Caco-2 (cell line): ENCODE results near the gene GRK1. TPM values are rescaled to one million over a fixed set of nuclear protein-coding genes. Genes with fewer than 3 reads are reported as not detected.
A peak's percentile ranks its signal among the peaks of the same experiment; 100 is the strongest.

ENCODE experiments used
- BruUV-seq: library from RNA; stranded (reverse); fragments of 400-500 nt; replicated peaks from 2 replicates; lab custom pipeline; 2021; lab: Mats Ljungman, UMichigan
- CTCF ChIA-PET: fragments of 300-600 bp; sonication (Branson Sonifier 250); formaldehyde crosslinking; loops from one replicate; lab custom pipeline; 2022; ENCODE audit warnings: antibody characterized with exemption; lab: Charles Lee
- POLR2A ChIA-PET: fragments of 300-600 bp; sonication (Branson Sonifier 250); formaldehyde crosslinking; loops from one replicate; lab custom pipeline; 2022; ENCODE audit warnings: antibody characterized with exemption; lab: Charles Lee
- DNase-seq, 2 experiments: peaks; one replicate each; pipeline versions ENCODE4 v3.0.0 to v3.0.0-alpha.2; 2020 to 2022
- H3K27me3 ChIP-seq: replicated peaks from 2 replicates; pipeline ENCODE4 v1.6.0; 2011; ENCODE audit warnings: low read length; ENCODE audit not compliant: control insufficient read depth, insufficient read depth
- H3K36me3 ChIP-seq: 2 replicates; pipeline ENCODE4 v1.5.1; 2011; ENCODE audit warnings: low read length; ENCODE audit not compliant: control insufficient read depth, insufficient read depth
- H3K4me1 ChIP-seq: fragments of 250-450 bp; sonication (Bioruptor Pico); 2 replicates; pipeline ENCODE4 v1.5.1; 2020; ENCODE audit warnings: mild to moderate bottlenecking
- H3K4me3 ChIP-seq: 2 replicates; pipeline ENCODE4 v1.5.1; 2011; ENCODE audit warnings: low read depth, mild to moderate bottlenecking, control low read depth, low read length
- H3K9me3 ChIP-seq: fragments of 250-450 bp; sonication (Bioruptor Pico); 2 replicates; pipeline ENCODE4 v1.5.1; 2020; ENCODE audit warnings: mild to moderate bottlenecking, moderate library complexity
- H3K27ac Mint-ChIP-seq: one replicate; pipeline ENCODE4 v1.8.0; 2022; ENCODE audit warnings: mixed read lengths; ENCODE audit not compliant: unreplicated experiment
- H3K27me3 Mint-ChIP-seq: one replicate; pipeline ENCODE4 v1.8.0; 2022; ENCODE audit warnings: mixed read lengths; ENCODE audit not compliant: insufficient read depth, unreplicated experiment
- H3K36me3 Mint-ChIP-seq: one replicate; pipeline ENCODE4 v1.8.0; 2022; ENCODE audit warnings: mild to moderate bottlenecking, mixed read lengths; ENCODE audit not compliant: insufficient read depth, unreplicated experiment
- H3K4me1 Mint-ChIP-seq: one replicate; pipeline ENCODE4 v1.8.0; 2022; ENCODE audit warnings: low read depth, mixed read lengths; ENCODE audit not compliant: unreplicated experiment
- H3K4me3 Mint-ChIP-seq: one replicate; pipeline ENCODE4 v1.8.0; 2022; ENCODE audit warnings: mild to moderate bottlenecking, moderate library complexity, mixed read lengths; ENCODE audit not compliant: unreplicated experiment
- H3K9me3 Mint-ChIP-seq: one replicate; pipeline ENCODE4 v1.8.0; 2022; ENCODE audit warnings: mixed read lengths; ENCODE audit not compliant: unreplicated experiment
- CTCF ChIP-seq, 2 experiments: fragments of 200-600 bp in 1 of 2; IDR thresholded peaks; 1 replicate in 1 of 2; 2 replicates in 1 of 2; pipeline versions ENCODE4 v1.5.1 to v1.8.0; 2011 to 2022; ENCODE audit warnings: antibody characterized with exemption in 1 of 2, control low read depth in 1 of 2, inconsistent platforms in 1 of 2, low read depth in 1 of 2, low read length in 1 of 2, mild to moderate bottlenecking in 1 of 2, moderate library complexity in 1 of 2; ENCODE audit not compliant: insufficient read depth in 1 of 2, severe bottlenecking in 1 of 2, unreplicated experiment in 1 of 2
- intact Hi-C: fragments of 100-400 bp; cut with micrococcal nuclease; formaldehyde crosslinking; loops from one replicate; pipeline ENCODE4 v1.10.0; 2022; ENCODE audit not compliant: unreplicated experiment
- total RNA-seq: library from RNA; stranded (reverse); gene quantifications from 2 replicates; pipeline ENCODE4 v1.2.3, GENCODE V29; 2022

The GRK1 gene
- total RNA-seq, 1 experiment from 2014 or later: not detected

- no peak overlapping the region for H3K4me3 ChIP-seq
- no peaks in the 10 kb centered on the region for H3K4me1 ChIP-seq
- Mint-ChIP-seq H3K36me3 (peaks cover 50% of the 10 kb centered on the region), H3K4me3 (no peak overlapping the region), H3K27ac (no peak overlapping the region), H3K9me3 (no peaks in the 10 kb centered on the region), H3K4me1 (no peaks in the 10 kb centered on the region), H3K27me3 (no peaks in the 10 kb centered on the region)
- H3K27me3 ChIP-seq: no peaks in the 10 kb centered on the region
- DNase-seq: peak in 1 of 2 experiments; percentile 22
- no TSS peak for BruUV-seq
- H3K9me3 ChIP-seq: no peaks in the 10 kb centered on the region
- POLR2A ChIA-PET: no interaction called here
- CTCF ChIA-PET: no interaction called here
- intact Hi-C loops: no loop called here
- TF ChIP-seq CTCF (IDR thresholded peaks at IDR 0.05; ENCODE audit: insufficient read depth in 1 of 2, low read depth in 1 of 2, low read length in 1 of 2, severe bottlenecking in 1 of 2, unreplicated experiment in 1 of 2): no peak
- no peaks in the 10 kb centered on the region; the same call in 1 of the 2 replicates for H3K36me3 ChIP-seq
Observed at GRCh38 chr13:113645329-113645728, 21.7 kb upstream of the GRK1 start.

DNA sequence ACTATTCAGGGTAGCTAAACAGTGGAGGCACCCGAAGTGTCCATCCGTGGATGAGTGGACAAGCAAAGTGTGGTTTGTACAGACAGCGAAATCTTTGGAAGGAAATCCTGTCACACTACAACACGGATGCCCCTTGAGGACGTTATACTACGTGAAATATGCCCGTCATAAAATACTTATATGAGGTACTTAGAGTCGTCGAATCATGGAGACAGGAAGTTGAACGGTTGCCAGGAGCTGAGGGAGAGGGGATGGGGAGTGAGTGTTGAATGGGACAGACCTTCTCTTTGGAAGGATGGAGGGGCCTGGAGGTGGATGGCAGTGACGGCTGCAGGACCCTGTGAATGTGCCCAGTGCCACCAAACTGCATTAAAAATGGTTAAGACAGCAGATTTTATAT lies 20.6 kb upstream of the GRK1 start:
- no TSS peak for BruUV-seq
- H3K36me3 ChIP-seq: no peaks in the 10 kb centered on the region
- H3K36me3 Mint-ChIP-seq: peaks cover 41% of the 10 kb centered on the region
- intact Hi-C loops: no loop called here
- peak in 1 of 2 experiments; percentile 14 for DNase-seq
- no peak for TF ChIP-seq CTCF (IDR thresholded peaks at IDR 0.05; ENCODE audit: insufficient read depth in 1 of 2, low read depth in 1 of 2, low read length in 1 of 2, severe bottlenecking in 1 of 2, unreplicated experiment in 1 of 2)
- H3K27ac Mint-ChIP-seq: no peak overlapping the region
- H3K27me3 ChIP-seq: no peaks in the 10 kb centered on the region
- no peak overlapping the region for H3K4me3 Mint-ChIP-seq
- POLR2A ChIA-PET: no interaction called here
- CTCF ChIA-PET: interaction anchor here (0.6 kb wide), 1 partner anchor 101 kb away, joined by 3 read pairs; no protein-coding TSS in a partner anchor
- no peaks in the 10 kb centered on the region for H3K4me1 Mint-ChIP-seq
- no peaks in the 10 kb centered on the region for H3K9me3 ChIP-seq
- no peaks in the 10 kb centered on the region for H3K4me1 ChIP-seq
- H3K27me3 Mint-ChIP-seq: no peaks in the 10 kb centered on the region
- no peaks in the 10 kb centered on the region for H3K9me3 Mint-ChIP-seq
- H3K4me3 ChIP-seq: no peak overlapping the region

DNA sequence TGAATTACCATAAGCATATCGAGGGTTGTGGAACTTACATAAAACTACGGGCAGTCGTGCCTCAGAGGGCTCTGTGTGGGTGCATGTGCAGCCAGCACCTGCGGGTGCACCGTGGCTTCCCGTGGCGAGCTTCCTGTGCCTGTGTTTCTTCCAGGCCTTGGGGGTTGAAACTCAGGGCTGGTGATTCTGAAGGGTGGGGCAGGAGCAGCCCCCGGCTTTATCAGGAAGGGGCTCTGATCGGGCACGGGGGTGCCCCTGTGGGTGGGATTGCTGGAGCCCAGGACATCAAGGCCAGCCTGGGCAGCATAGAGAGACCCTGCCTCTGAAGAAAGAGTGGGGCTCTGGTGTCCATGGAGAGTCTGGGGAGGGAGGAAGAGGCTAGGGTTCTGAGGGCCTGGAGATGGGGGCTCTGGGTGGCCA lies 20.1 kb upstream of the GRK1 start:
- Histone ChIP-seq H3K36me3 (no peaks in the 10 kb centered on the region), H3K9me3 (no peaks in the 10 kb centered on the region), H3K4me3 (no peak overlapping the region), H3K27me3 (no peaks in the 10 kb centered on the region), H3K4me1 (no peaks in the 10 kb centered on the region)
- CTCF ChIA-PET: interaction anchor here (0.6 kb wide), 1 partner anchor 101 kb away, joined by 3 read pairs; no protein-coding TSS in a partner anchor
- Mint-ChIP-seq H3K9me3 (no peaks in the 10 kb centered on the region), H3K27me3 (no peaks in the 10 kb centered on the region), H3K4me3 (no peak overlapping the region), H3K4me1 (no peaks in the 10 kb centered on the region), H3K27ac (no peak overlapping the region), H3K36me3 (peaks cover 35% of the 10 kb centered on the region)
- peak in 1 of 2 experiments; percentile 22 for DNase-seq
- intact Hi-C loops: no loop called here
- BruUV-seq: no TSS peak
- POLR2A ChIA-PET: no interaction called here
- no peak for TF ChIP-seq CTCF (IDR thresholded peaks at IDR 0.05; ENCODE audit: insufficient read depth in 1 of 2, low read depth in 1 of 2, low read length in 1 of 2, severe bottlenecking in 1 of 2, unreplicated experiment in 1 of 2)
